Urothelium cell line (cell line): ENCODE results near the gene PRKD3.
A peak's percentile ranks its signal among the peaks of the same experiment; 100 is the strongest.

Experiments used
- DNase-seq: peaks from one replicate; pipeline ENCODE4 v3.0.0; 2011; ENCODE audit warnings: low spot score, mixed read lengths
- FAIRE-seq: peaks from 2 replicates; lab custom pipeline; 2011; peaks lifted over from hg19 to GRCh38; lab: Jason Lieb, UNC

PRKD3 gene

GRCh38 chr2:37343537-37344434 lies 19.2 kb upstream of the PRKD3 start:
- DNase-seq: no peak
- no peak for FAIRE-seq

- no peak for DNase-seq
Observed at GRCh38 chr2:37342591-37343220, 18.1 kb upstream of the PRKD3 start.

DNA sequence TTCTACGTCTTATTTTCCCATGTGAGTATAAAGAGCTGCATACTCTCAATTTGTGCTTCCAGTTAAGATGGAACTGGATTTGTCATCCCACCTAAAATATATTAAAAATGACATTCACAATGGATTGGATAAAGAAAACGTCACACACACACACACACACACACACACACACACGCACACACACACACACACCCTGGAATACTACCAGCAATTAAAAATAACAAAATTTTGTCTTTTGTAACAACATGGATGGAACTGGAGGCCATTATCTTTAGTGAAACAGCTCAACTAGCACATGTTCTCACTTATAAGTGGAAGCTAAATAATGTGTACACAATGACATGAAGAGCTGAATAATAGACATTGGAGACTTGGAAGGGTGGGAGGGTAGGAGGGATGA lies 16.0 kb upstream of the PRKD3 start:
- no peak for FAIRE-seq
- DNase-seq: no peak

More at GRCh38 chr2:37342591-37343220, 18.1 kb upstream of the PRKD3 start:
- no peak for FAIRE-seq

GRCh38 chr2:37338933-37339332 lies 14.3 kb upstream of the PRKD3 start:
- no peak for FAIRE-seq
- no peak for DNase-seq

DNA sequence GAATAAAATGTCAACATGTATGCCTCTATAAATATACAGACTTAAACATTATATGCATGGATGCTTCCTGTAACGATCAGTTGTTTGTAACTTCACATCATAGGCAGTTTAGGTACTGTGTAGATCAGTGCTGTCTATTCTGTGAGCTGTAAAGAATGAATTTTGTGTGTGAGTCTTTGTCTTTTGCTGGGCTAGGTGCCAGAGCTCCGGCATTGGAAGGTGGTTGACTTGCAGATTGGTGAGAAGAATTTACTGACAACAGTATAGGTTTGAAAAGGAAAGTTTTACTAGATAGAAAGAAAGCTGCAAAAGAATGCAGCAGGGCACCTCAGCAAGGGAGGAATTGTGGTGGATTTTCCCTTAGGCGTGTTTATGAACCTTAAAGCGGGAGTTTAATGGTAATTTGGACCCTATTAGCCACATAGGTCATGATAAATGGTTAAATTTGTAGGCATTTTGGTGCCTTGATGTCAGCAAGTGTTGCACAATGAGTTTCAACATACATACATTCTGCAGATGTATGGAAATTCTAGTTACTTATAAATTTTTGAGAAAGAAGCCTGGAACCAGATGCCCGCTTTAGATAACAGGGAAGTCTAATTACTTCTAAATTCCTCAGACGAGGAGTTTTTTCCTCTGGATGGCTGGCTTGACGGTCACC lies 13.1 kb upstream of the PRKD3 start:
- FAIRE-seq (no peak), DNase-seq (no peak)

GRCh38 chr2:37335604-37336003 lies 11.0 kb upstream of the PRKD3 start:
- DNase-seq: no peak
- FAIRE-seq: no peak

- FAIRE-seq: no peak
- no peak for DNase-seq
Observed at GRCh38 chr2:37333256-37333655, 8.6 kb upstream of the PRKD3 start.

- FAIRE-seq: peak; percentile 44
Observed at GRCh38 chr2:37332560-37332959, 7.9 kb upstream of the PRKD3 start.

DNA sequence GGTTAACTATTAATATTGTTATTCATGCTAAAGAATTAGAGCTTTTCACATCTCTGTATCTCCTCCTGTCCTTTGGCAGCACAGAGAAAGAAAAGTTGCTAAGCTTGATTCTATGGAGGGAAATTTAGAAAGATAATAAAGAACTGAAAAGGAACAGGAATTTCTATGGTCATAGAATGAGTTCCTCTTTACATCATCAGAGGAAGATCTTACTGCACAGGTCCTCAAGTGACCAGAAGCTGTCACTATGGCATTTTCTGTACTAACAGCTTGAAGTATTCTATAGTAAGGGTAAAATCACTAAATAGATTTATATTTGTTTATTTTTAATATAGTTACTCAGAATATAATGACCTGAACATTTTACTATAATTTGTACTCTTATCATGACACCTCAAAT lies 6.0 kb upstream of the PRKD3 start:
- FAIRE-seq: no peak

More at GRCh38 chr2:37332560-37332959, 7.9 kb upstream of the PRKD3 start:
- DNase-seq: no peak

DNA sequence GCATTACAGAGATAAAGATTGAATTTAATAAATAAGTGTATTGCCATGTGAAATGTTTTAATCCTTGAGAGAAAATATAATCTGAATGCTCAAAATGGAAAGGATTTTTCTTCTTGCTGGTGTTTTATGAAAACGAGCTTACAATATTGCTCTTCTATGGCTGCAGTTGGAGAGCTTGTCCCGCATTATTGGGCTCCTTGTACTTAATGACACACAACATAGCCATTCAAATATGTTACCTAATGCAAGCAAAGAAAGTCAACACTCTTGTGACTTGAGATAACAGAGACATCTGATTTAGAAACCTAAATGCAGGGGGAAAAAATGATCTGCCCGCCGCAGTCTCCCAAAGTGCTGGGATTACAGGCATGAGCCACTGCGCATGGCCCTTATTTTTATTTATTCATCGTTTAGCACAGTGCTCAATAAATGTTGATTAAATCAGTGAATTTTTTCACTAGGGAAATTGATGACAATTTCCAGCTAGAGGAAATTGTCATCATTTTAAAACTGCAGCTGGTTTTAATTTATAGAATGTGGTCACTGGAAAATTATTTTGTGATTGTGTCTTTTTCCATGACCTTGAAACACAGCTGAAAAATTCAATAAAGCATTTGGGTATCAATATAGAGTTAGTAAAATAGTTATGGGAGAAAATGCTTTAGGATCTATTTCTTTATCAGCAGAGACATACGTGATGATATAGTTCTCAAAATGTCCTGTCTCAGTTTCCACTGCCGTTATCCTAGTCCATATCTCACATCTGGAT lies 2.4 kb upstream of the PRKD3 start:
- FAIRE-seq: no peak
- no peak for DNase-seq

More for the DNA sequence above, 6.0 kb upstream of the PRKD3 start:
- no peak for DNase-seq

GRCh38 chr2:37326285-37326684 lies 1.7 kb upstream of the PRKD3 start:
- DNase-seq: peak; percentile 23
- no peak for FAIRE-seq

- FAIRE-seq (no peak), DNase-seq (no peak)
Observed at GRCh38 chr2:37325625-37326071, 1.0 kb upstream of the PRKD3 start.

GRCh38 chr2:37324536-37324785 lies 172 bp downstream of the PRKD3 start:
- DNase-seq: no peak
- FAIRE-seq: no peak

DNA sequence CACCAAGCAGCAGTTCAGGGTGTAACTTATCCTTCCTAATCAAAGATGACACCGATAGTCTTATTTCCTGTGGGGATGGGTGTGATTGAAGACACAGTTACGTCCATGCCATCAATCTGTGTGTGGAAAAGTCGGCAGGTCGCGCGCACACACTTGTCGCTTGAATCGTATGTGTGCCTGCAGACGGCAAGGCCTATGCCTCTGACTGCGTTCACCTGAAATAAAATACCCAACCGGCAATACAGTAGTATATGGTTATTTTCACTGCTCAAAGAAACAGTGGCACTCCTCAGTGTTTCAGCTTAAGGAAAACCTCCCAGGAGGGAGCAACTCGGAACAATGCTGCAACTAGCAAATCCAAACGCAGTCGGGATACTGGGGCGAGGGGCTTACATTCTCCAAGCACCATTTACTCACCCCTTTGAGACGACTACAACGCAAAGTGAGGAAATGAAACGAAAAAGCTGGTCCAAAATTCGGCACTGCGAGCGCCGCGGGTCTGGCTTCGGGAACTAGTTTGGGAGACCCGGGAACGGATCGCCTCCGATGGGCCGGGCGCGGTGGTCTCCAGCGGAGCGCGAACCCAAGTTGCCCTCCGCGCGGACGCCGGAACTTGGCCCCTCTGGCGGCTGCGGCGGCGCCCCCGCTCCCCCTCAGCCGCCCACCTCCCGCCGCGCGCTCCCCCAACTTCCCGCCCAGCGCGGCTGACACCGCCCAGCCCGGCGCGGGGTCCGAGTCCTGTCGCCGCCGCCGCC lies 675 bp downstream of the PRKD3 start:
- FAIRE-seq (no peak), DNase-seq (peak; percentile 33)

DNA sequence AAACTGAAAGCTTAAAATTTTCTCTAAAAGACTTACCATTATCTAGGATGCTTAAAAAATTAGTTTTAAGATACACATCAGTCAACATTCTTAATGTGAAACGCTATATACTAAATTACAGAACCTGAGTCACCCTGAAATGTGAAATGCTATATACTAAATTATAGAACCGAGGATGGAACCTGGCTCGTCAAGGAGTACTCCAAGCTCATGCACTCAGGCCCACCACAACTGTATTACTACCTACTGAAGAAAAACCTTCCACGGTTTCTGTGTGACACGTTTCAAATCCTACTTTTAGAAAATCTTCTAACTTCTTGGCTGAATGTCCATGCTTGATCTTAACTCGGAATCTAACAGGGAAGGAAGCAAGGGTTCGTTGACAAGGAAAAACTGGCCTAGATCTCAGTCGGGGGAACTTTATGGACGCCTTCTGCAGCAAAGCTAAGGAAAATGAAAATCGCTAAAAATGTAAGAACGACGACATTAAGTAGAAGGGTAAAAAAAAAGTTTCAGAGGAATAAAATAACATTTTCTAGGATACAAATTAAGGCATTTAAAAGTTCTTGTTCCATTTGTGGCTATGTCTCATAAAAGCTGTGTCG lies 1.4 kb downstream of the PRKD3 start:
- DNase-seq: no peak
- no peak for FAIRE-seq

DNA sequence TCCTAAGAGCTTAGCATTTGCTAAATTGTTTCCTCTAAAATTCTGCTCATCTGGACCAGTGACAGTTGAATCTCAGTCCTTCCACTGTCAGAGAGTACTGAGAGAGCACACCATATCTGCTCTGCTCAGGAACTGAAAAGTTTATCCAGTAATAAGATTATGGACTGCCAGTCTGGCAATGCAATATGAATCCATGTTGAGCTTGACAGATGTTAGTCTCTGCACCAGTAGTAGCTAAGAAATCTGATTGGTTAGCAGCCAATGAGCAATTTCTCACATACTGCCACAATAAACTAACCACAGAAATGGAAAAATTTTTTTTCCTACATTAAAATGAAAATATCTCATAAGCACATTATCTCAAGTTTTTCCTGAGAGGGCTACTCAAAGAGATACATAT lies 2.3 kb downstream of the PRKD3 start:
- DNase-seq (no peak), FAIRE-seq (no peak)

- DNase-seq (no peak), FAIRE-seq (no peak)
Observed at GRCh38 chr2:37321029-37321682, 3.5 kb downstream of the PRKD3 start.

- no peak for FAIRE-seq
Observed at GRCh38 chr2:37319754-37320609, 4.7 kb downstream of the PRKD3 start.

GRCh38 chr2:37318401-37318800 lies 6.2 kb downstream of the PRKD3 start:
- no peak for FAIRE-seq
- no peak for DNase-seq

More at GRCh38 chr2:37319754-37320609, 4.7 kb downstream of the PRKD3 start:
- no peak for DNase-seq
